NB4 (cell line): ENCODE measurements around the gene ZMIZ2.

ENCODE experiments used
- DNase-seq: peaks from one replicate; pipeline ENCODE4 v3.0.0; 2010; ENCODE audit warnings: low read depth
- H3K4me3 ChIP-seq: one replicate; pipeline ENCODE4 v1.5.1; 2011; ENCODE audit warnings: mild to moderate bottlenecking, low read depth, low read length, moderate library complexity
- MYC ChIP-seq: IDR thresholded peaks from 2 replicates; pipeline ENCODE4 v1.6.1; 2011; ENCODE audit warnings: low read depth, low read length
- POLR2A ChIP-seq: IDR thresholded peaks from 2 replicates; pipeline ENCODE4 v1.6.1; 2011; ENCODE audit warnings: mild to moderate bottlenecking; ENCODE audit not compliant: insufficient read length; ENCODE audit errors: extremely low read depth
- TF ChIP-seq, protein P1 (sequence below): IDR thresholded peaks from one replicate; pipeline ENCODE4 v1.5.1; 2012; ENCODE audit warnings: low read depth, low read length
- TF ChIP-seq, protein P2 (sequence below): IDR thresholded peaks from 2 replicates; pipeline ENCODE4 v1.6.1; 2011; ENCODE audit warnings: low read depth, low read length

ZMIZ2 gene

DNA sequence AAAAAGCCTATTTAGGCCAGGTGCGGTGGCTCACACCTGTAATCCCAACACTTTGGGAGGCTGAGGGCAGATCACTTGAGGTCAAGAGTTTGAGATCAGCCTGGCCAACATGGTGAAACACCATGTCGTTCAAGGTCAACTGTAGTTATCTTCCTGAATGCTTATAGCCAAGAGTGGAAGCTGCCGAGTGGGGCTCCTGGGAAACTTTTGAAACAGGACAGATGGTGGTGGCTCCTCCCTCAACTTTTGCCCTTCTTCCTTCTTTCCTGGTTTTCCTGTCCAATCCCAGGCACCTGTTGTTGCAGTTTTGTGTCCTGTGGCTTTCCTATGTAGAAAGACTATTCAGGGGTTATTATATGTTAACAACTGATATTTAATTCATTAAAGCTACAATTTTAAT is 39.1 kb downstream of the ZMIZ2 start:
- no peak for DNase-seq
- TF ChIP-seq POLR2A (no peak), MYC (no peak)
- TF ChIP-seq, protein P1, sequence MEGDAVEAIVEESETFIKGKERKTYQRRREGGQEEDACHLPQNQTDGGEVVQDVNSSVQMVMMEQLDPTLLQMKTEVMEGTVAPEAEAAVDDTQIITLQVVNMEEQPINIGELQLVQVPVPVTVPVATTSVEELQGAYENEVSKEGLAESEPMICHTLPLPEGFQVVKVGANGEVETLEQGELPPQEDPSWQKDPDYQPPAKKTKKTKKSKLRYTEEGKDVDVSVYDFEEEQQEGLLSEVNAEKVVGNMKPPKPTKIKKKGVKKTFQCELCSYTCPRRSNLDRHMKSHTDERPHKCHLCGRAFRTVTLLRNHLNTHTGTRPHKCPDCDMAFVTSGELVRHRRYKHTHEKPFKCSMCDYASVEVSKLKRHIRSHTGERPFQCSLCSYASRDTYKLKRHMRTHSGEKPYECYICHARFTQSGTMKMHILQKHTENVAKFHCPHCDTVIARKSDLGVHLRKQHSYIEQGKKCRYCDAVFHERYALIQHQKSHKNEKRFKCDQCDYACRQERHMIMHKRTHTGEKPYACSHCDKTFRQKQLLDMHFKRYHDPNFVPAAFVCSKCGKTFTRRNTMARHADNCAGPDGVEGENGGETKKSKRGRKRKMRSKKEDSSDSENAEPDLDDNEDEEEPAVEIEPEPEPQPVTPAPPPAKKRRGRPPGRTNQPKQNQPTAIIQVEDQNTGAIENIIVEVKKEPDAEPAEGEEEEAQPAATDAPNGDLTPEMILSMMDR = no peak
- TF ChIP-seq, protein P2, sequence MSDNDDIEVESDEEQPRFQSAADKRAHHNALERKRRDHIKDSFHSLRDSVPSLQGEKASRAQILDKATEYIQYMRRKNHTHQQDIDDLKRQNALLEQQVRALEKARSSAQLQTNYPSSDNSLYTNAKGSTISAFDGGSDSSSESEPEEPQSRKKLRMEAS = no peak
- no peak overlapping the region for H3K4me3 ChIP-seq

DNA sequence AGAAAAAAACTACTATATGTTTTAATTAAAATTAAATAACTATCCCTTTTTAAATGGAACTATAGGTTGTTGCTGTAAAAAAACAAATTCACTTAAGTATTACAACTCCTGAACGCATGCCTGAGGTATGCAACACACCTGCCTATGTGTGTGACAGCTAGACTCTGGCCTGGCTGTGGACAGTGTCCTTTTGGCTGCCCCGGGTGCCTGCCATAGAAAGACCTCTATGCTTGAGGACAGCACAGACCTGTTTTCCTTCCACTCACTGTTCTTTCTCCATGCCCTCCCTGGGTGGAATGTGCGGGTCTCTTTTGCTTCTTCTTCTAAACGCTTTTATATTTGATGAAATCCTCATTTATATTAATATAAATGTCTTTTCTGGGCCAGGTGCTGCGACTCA is 41.3 kb downstream of the ZMIZ2 start:
- H3K4me3 ChIP-seq = no peak overlapping the region
- TF ChIP-seq, protein P2 = no peak
- TF ChIP-seq POLR2A = no peak
- no peak for TF ChIP-seq MYC
- TF ChIP-seq, protein P1 = no peak

DNA sequence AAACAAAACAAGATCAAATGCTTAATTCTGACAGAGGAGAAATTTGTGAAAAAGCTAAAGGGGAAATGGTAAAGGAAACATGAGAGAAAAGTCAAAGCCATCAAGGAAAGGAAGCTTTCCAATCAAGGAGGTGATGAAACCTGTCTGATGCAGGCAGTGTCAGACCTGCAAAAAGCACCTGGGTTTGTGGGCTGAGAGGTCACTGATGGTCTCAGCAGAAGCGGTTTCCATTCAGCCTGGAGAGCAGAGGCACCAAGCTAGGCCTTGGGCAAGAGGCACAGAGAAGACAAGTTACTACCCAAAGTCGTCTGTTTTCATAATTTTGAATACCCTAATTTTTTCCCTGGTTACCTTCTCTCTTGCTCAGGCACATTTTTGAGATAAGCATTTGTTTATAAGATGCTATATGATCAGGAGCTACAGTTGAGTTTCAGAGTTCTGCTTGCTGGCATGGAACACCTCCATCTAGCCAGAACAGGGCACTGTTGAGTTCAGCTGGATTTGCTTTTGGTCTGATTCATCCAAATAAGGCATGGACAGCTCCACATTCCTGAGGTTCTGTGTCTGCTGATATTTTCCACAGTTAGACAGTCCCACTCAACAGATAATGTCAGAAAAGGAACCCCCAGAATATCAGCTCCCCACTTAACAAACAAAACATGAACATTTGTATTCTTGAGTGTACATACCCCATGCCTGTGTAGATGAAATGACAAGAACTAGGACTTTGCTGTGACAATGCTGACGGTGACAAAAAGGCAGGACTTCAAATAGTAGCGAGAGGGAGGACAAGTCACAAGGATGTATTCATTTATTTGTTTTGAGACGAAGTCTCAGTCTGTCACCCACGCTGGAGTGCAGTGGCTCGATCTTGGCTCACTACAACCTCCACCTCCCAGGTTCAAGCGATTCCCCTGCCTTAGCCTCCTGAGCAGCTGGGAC is 42.9 kb downstream of the ZMIZ2 start:
- no peak overlapping the region for H3K4me3 ChIP-seq
- TF ChIP-seq, protein P1 = no peak
- TF ChIP-seq MYC (no peak), POLR2A (no peak)
- TF ChIP-seq, protein P2 = no peak
- DNase-seq = no peak

More for the DNA sequence above, 41.3 kb downstream of the ZMIZ2 start:
- no peak for DNase-seq

DNA sequence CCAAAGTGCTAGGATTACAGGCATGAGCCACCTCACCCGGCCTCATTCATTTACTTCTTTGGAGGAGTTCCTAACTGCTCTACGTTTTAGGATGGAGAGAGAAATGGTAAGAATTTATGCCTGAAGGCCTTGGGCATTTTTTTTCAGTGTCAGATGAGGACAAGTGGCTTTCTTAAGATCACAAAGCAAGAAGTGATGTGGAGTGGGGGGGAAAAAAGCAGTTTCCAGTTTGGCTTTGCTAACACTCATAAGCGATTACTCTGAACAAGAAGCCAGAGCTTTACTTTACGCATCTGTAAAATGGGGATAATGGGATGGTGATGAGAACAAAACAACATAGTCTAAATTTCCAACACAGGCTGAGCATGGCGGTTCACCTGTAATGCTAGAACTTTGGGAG is 45.3 kb downstream of the ZMIZ2 start:
- no peak for DNase-seq
- H3K4me3 ChIP-seq = no peak overlapping the region
- TF ChIP-seq POLR2A = no peak
- TF ChIP-seq MYC = no peak
- TF ChIP-seq, protein P1 = no peak
- TF ChIP-seq, protein P2 = no peak

DNA sequence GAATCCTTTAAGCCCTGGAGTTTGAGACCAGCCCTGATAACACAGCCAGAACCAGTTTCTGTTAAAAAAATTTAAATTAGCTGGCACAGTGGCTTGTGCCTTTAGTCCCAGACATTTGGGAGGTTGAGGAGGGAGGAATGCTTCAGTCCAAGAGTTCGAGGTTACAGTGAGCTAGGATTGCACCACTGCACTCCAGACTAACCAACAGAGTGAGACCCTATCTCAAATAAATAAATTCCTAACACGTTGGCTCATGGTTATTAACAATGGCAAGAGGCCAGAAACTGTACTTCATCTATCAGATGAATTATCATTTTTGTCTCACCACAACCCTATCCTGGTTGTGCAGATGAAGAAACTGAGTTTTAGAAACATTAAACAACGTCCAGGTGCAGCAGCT is 45.7 kb downstream of the ZMIZ2 start:
- H3K4me3 ChIP-seq = no peak overlapping the region
- DNase-seq = no peak
- TF ChIP-seq, protein P1 = no peak
- TF ChIP-seq MYC = no peak
- TF ChIP-seq, protein P2 = no peak
- TF ChIP-seq POLR2A = no peak
